HepG2 (cell line): ENCODE data around the gene PKD2L1. TPM values are rescaled to one million over a fixed set of nuclear protein-coding genes. Genes with fewer than 3 reads are reported as not detected.

Experiments
- ELF4 ChIP-seq: sonication (generic); formaldehyde crosslinking; IDR thresholded peaks from 2 replicates; pipeline ENCODE4 v1.5.0; 2020; ENCODE audit warnings: missing genetic modification reagents, mild to moderate bottlenecking, moderate library complexity, borderline replicate concordance
- HBP1 ChIP-seq: IDR thresholded peaks from 2 replicates; pipeline ENCODE4 v1.6.1; 2016; ENCODE audit warnings: low read depth, control low read depth
- HNRNPH1 ChIP-seq: fragments of 200-400 bp; formaldehyde crosslinking; optimal IDR thresholded peaks from 2 replicates; pipeline ENCODE3; 2017; ENCODE audit warnings: mild to moderate bottlenecking, low read depth, low read length
- KDM2A ChIP-seq: sonication (generic); formaldehyde crosslinking; IDR thresholded peaks from 2 replicates; pipeline ENCODE4 v1.4.0; 2020; ENCODE audit warnings: low read depth, missing genetic modification reagents, borderline replicate concordance
- MXD4 ChIP-seq: IDR thresholded peaks from 2 replicates; pipeline ENCODE4 v1.6.1; 2016; ENCODE audit warnings: mild to moderate bottlenecking, missing biosample characterization, missing genetic modification reagents
- SSRP1 ChIP-seq: IDR thresholded peaks from 2 replicates; pipeline ENCODE4 v1.6.1; 2016; ENCODE audit warnings: control low read depth
- UBTF ChIP-seq: sonication (generic); formaldehyde crosslinking; IDR thresholded peaks from 2 replicates; pipeline ENCODE4 v1.4.0; 2020; ENCODE audit warnings: mild to moderate bottlenecking, missing genetic modification reagents
- ZBTB40 ChIP-seq, 2 experiments: fragments of 450-650 bp in 1 of 2; sonication (generic) in 1 of 2; formaldehyde crosslinking in 1 of 2; IDR thresholded peaks; 2 replicates each; pipeline versions ENCODE4 v1.6.1 to v1.8.0; 2016 to 2022; ENCODE audit warnings: antibody characterized with exemption in 1 of 2, mild to moderate bottlenecking in 1 of 2, missing genetic modification reagents in 1 of 2
- ZNF160 ChIP-seq: sonication (generic); formaldehyde crosslinking; IDR thresholded peaks from 2 replicates; pipeline ENCODE4 v1.8.0; 2022; ENCODE audit warnings: mild to moderate bottlenecking, inconsistent platforms, missing genetic modification reagents
- ZNF17 ChIP-seq: sonication (generic); formaldehyde crosslinking; IDR thresholded peaks from 2 replicates; pipeline ENCODE4 v1.5.0; 2020; ENCODE audit warnings: mild to moderate bottlenecking, missing genetic modification reagents
- ZNF30 ChIP-seq: sonication (generic); formaldehyde crosslinking; IDR thresholded peaks from 2 replicates; pipeline ENCODE4 v1.5.0; 2020; ENCODE audit warnings: mild to moderate bottlenecking, missing genetic modification reagents
- ZNF367 ChIP-seq: sonication (generic); formaldehyde crosslinking; IDR thresholded peaks from 2 replicates; pipeline ENCODE4 v1.4.0; 2020; ENCODE audit warnings: missing genetic modification reagents, borderline replicate concordance
- ZNF782 ChIP-seq: sonication (generic); formaldehyde crosslinking; IDR thresholded peaks from 2 replicates; pipeline ENCODE4 v1.4.0; 2020; ENCODE audit warnings: missing genetic modification reagents, mild to moderate bottlenecking, borderline replicate concordance
- polyA plus RNA-seq, 8 experiments: library from polyadenylated mRNA; depleted of rRNA in 3 of 8; stranded (reverse) in 7 of 8; unstranded in 1 of 8; fragments of >200 nt; fragmentation: Illumina TruSeq in 4 of 8; extraction: Trizol in 4 of 8; gene quantifications; 2 replicates each; pipeline versions ENCODE4 v1.2.1 to v1.2.3, GENCODE V29; 2011 to 2016; ENCODE audit warnings: low read depth in 4 of 8, missing spikeins in 1 of 8, mixed read lengths in 1 of 8; ENCODE audit not compliant: insufficient read depth in 1 of 8
- total RNA-seq, 5 experiments: library from RNA; depleted of rRNA; stranded (reverse); fragments of >200 nt; fragmentation: Illumina TruSeq; extraction: Trizol; gene quantifications; 2 replicates each; pipeline ENCODE4 v1.2.3, GENCODE V29; 2016; ENCODE audit warnings: low read depth in 1 of 5

PKD2L1 gene
- total and polyA plus RNA-seq, 2 of the 13 experiments (the other 11 are each of a cell fraction or from before 2014, with no cell fraction given), result 0.07 to 0.15 TPM

- TF ChIP-seq HBP1 (CRISPR knock-in tag) (peak; percentile 90), HNRNPH1 (no peak), ZNF30 (CRISPR knock-in tag) (no peak), ELF4 (CRISPR knock-in tag) (peak; percentile 40; the same call in 1 of the 2 replicates), SSRP1 (CRISPR knock-in tag) (no peak), KDM2A (CRISPR knock-in tag) (peak; percentile 84), ZNF17 (CRISPR knock-in tag) (no peak), ZNF367 (CRISPR knock-in tag) (no peak), ZNF160 (CRISPR knock-in tag) (no peak; the same call in 1 of the 2 replicates), UBTF (CRISPR knock-in tag) (peak; percentile 81), ZBTB40 (IDR thresholded peaks at IDR 0.05) (no peak), ZBTB40 (CRISPR knock-in tag; IDR thresholded peaks at IDR 0.05) (peak; percentile 88), ZNF782 (CRISPR knock-in tag) (peak; percentile 92), MXD4 (CRISPR knock-in tag) (peak; percentile 30; the same call in 1 of the 2 replicates)
Observed at GRCh38 chr10:100286051-100287033, 43.7 kb downstream of the PKD2L1 start, which contains the start of gene BLOC1S2 (continued).
